Activated CD4-positive, alpha-beta T cell treated with anti-CD3 and anti-CD28 coated beads, Interleukin-2, amount 10 ng/mL, durations not matched to agents 7 days and 5 days (primary cell): Measurements from ENCODE around the gene NCS1. TPM values are rescaled to one million over a fixed set of nuclear protein-coding genes. Genes with fewer than 3 reads are reported as not detected.

Experiments used
- CTCF ChIA-PET: fragments of 350-600 bp; sonication (Branson Sonifier 250); formaldehyde crosslinking; loops from one replicate; lab custom pipeline; 2021; ENCODE audit warnings: antibody characterized with exemption; lab: Charles Lee
- POLR2A ChIA-PET: fragments of 350-600 bp; sonication (Branson Sonifier 250); formaldehyde crosslinking; loops from one replicate; lab custom pipeline; 2021; ENCODE audit warnings: antibody characterized with exemption; lab: Charles Lee
- DNase-seq: peaks from one replicate; pipeline ENCODE4 v3.0.0-alpha.2; 2020
- H3K27ac Mint-ChIP-seq: one replicate; pipeline ENCODE4 v1.8.0; 2021; ENCODE audit warnings: mild to moderate bottlenecking, moderate library complexity, mixed read lengths
- H3K27me3 Mint-ChIP-seq: one replicate; pipeline ENCODE4 v1.8.0; 2021; ENCODE audit warnings: mixed read lengths
- H3K36me3 Mint-ChIP-seq: one replicate; pipeline ENCODE4 v1.8.0; 2021; ENCODE audit warnings: low read depth, mixed read lengths
- H3K4me1 Mint-ChIP-seq: one replicate; pipeline ENCODE4 v1.8.0; 2021; ENCODE audit warnings: mixed read lengths
- H3K4me3 Mint-ChIP-seq: one replicate; pipeline ENCODE4 v1.8.0; 2021; ENCODE audit warnings: mild to moderate bottlenecking, moderate library complexity, mixed read lengths
- H3K9me3 Mint-ChIP-seq: one replicate; pipeline ENCODE4 v1.8.0; 2021; ENCODE audit warnings: mixed read lengths
- total RNA-seq, 2 experiments: library from RNA; stranded (reverse); gene quantifications; one replicate each; pipeline ENCODE4 v1.2.3, GENCODE V29; 2021

Gene NCS1
- total RNA-seq, 2 experiments from 2014 or later, result 1.0 to 1.2 TPM

DNA sequence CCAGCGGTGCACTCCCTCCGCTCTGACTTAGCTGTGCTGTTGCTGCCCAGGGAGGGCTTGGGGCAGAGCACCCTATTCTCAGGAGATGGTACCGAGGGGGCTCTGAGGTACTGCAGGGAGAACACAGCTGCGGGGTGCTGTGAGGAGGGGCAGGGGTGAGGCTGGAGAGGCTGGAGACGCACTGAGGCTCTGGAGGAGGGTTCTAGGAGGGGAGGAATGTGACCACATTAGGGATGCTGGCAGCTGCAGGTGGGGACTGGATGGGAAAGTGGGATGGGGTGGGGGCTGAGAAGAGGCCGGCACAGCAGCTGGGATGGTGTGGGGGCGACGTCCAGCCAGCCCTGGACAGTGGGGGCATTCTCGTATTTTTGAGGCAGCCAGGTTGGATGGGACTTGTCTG, 20.9 kb downstream of the NCS1 start:
- POLR2A ChIA-PET, result no interaction called here

DNA sequence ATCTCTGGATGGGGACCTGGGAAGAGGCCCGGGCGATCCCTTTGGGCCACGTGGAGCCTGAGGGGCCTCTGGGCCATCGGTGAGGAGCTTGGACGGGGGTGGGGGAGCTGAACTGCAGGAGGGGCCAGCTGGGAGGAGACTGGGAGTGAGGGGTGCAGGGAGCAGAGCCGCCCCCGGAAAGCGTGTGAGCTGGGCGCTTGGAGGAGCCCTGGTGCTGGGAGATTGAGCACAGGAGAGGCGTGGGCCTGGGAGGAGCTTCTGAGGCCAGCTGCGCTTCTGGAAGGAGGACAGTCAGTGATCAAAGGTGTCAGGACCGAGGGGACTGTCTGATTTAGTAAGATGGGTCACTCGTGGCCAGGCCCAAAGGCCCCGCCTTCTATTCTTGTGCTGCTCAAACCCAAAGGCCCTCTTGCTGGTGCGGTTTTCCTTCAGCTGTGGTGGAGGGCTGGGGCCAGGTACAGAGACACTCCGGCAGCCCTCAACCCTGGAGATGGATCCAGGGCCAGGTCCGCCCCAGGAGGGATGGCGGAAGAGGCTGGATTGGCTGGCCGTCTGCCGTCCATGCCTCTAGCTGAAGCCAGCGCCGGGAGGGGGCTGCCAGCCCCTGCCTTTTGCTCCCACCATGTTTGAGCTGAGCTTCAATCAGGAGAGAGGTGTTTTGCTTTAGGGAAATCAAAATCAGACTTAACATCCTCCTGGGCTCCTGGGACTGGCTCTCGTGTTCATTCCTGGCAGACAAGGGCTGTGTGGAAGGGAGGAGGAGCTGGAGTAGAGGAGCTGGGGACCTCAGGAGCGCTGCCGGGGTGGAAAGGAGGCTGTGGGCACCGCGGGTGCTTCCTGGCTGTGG, 21.6 kb downstream of the NCS1 start:
- no peak overlapping the region for H3K4me3 Mint-ChIP-seq
- CTCF ChIA-PET, result no interaction called here
- H3K27me3 Mint-ChIP-seq, result no peaks in the 10 kb centered on the region
- no peak for DNase-seq
- H3K36me3 Mint-ChIP-seq, result no peaks in the 10 kb centered on the region
- no peaks in the 10 kb centered on the region for H3K4me1 Mint-ChIP-seq
- no peak overlapping the region for H3K27ac Mint-ChIP-seq
- no peaks in the 10 kb centered on the region for H3K9me3 Mint-ChIP-seq
- POLR2A ChIA-PET, result no interaction called here

More for the DNA sequence above, 20.9 kb downstream of the NCS1 start:
- Mint-ChIP-seq H3K4me1 (no peaks in the 10 kb centered on the region), H3K4me3 (no peak overlapping the region), H3K9me3 (no peaks in the 10 kb centered on the region), H3K27ac (no peak overlapping the region), H3K27me3 (no peaks in the 10 kb centered on the region), H3K36me3 (no peaks in the 10 kb centered on the region)
- CTCF ChIA-PET, result no interaction called here
- DNase-seq, result no peak

DNA sequence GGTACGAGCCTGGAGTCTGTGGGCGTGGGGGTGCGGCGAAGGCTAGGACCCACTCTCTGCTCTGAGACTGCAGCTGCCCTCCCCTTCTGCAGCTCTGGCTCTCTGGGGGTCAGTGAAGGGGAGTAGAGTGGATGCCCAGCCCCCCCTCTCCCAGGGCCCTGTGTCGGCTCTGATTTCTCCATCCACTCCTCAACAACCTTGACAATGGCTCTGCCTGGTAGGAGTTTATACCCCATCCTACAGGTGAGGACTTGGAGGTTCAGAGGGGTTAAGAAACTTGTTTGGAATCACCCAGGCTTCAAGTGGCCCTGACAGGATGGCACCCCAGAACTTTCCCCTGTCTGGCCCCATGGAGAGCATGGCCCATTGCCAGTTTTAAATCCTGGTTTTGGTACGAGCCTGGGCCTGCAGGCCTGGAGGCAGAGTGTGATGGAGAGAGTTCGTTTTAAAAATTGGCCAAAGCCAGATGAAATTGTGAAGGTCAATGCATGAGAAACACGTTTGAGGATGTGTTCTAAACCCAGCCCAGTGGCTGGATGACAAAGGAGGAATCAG, 22.3 kb downstream of the NCS1 start:
- no peak for DNase-seq
- Mint-ChIP-seq H3K36me3 (no peaks in the 10 kb centered on the region), H3K9me3 (no peaks in the 10 kb centered on the region), H3K27ac (no peak overlapping the region), H3K4me1 (no peaks in the 10 kb centered on the region), H3K27me3 (no peaks in the 10 kb centered on the region), H3K4me3 (no peak overlapping the region)
- CTCF ChIA-PET, result no interaction called here
- POLR2A ChIA-PET, result no interaction called here

DNA sequence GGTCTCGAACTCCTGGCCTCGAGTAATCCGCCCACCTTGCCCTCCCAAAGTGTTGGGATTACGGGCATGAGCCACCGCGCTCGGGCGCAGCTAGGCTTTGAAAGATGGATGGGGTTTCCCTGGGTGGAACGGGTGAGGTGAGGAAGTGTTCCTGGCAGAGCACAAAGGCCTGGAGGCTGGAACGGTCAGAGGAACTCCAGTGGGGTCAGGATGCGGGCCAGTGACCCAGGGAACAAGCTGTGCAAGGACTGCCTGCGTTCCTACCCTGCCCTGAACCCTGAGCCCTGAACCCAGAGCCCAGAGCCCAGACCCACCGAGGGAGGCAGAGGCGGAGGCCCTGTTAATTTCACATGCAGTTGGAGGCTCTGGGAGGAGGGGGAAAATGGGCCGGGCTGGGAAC, 23.4 kb downstream of the NCS1 start:
- H3K27me3 Mint-ChIP-seq, result no peaks in the 10 kb centered on the region
- H3K27ac Mint-ChIP-seq, result no peak overlapping the region
- H3K4me1 Mint-ChIP-seq, result no peaks in the 10 kb centered on the region
- no peaks in the 10 kb centered on the region for H3K36me3 Mint-ChIP-seq
- ChIA-PET CTCF (no interaction called here), POLR2A (no interaction called here)
- H3K9me3 Mint-ChIP-seq, result no peaks in the 10 kb centered on the region
- no peak overlapping the region for H3K4me3 Mint-ChIP-seq
- no peak for DNase-seq

DNA sequence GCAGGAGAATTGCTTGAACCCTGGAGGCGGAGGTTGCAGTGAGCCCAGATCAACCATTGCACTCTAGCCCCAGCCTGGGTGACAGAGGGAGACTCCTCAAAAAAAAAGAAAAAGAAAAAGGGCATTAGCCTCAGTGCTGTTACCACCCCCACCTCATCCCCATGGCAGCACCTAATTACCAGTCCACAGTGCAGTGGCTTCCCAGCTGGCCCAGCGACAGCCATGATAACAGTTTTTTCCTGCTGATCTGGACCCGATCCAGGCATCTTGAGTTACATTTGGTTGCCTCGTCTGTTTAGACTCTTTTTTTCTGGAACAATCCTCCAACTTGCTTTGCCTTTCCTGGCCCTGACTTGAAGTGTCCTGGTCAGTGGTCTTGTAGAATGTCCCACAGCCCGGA, 24.4 kb downstream of the NCS1 start:
- Mint-ChIP-seq H3K4me1 (no peaks in the 10 kb centered on the region), H3K27ac (no peak overlapping the region), H3K4me3 (no peak overlapping the region), H3K36me3 (no peaks in the 10 kb centered on the region), H3K27me3 (no peaks in the 10 kb centered on the region), H3K9me3 (no peaks in the 10 kb centered on the region)
- no peak for DNase-seq
- CTCF ChIA-PET, result interaction anchor here (0.6 kb wide), 1 partner anchor 66 kb away, joined by 3 read pairs; no protein-coding TSS in a partner anchor
- POLR2A ChIA-PET, result no interaction called here

DNA sequence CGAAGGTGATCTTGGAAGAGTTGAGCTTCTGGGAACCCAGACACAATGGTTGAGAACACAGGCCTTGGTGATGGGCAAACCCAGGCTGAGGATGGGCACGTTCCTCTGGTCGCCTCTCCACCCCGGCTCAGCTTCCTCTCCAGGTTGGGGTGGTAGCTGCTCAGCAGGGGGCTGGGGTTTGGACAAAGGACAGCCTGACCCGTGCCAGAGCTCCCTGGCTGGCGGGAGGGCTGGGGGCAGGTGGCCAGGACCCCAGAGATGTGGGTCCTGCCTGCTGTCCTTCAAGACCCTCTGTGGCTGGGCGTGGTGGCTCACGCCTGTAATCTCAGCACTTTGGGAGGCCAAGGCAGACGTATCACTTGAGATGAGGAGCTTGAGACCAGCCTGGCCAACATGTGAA, 25.2 kb downstream of the NCS1 start:
- Mint-ChIP-seq H3K4me1 (no peaks in the 10 kb centered on the region), H3K36me3 (no peaks in the 10 kb centered on the region), H3K27ac (no peak overlapping the region), H3K4me3 (no peak overlapping the region), H3K9me3 (no peaks in the 10 kb centered on the region), H3K27me3 (no peaks in the 10 kb centered on the region)
- CTCF ChIA-PET, result interaction anchor here (0.7 kb wide), 1 partner anchor 38 kb away, joined by 3 read pairs; no protein-coding TSS in a partner anchor
- POLR2A ChIA-PET, result no interaction called here
- no peak for DNase-seq

DNA sequence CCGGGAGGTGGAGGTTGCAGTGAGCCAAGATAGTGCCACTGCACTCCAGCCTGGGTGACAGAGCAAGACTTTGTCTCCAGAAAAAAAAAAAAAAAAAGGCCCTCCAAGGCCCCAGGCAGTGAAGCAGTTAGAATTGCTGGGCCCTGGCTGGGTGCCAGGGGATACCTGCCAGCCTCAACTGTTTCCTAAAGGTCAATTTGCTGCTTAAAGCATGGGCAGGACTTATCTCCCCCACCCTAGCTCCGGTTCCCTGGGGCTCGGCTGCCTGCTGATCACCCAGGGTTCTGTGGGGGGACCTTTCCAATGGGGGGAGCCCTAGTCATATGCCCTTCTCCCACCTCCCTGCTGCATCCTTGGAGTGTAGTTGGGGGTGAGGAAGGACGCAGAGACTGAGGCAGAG, 25.7 kb downstream of the NCS1 start:
- no peaks in the 10 kb centered on the region for H3K9me3 Mint-ChIP-seq
- POLR2A ChIA-PET, result no interaction called here
- no peaks in the 10 kb centered on the region for H3K27me3 Mint-ChIP-seq

DNA sequence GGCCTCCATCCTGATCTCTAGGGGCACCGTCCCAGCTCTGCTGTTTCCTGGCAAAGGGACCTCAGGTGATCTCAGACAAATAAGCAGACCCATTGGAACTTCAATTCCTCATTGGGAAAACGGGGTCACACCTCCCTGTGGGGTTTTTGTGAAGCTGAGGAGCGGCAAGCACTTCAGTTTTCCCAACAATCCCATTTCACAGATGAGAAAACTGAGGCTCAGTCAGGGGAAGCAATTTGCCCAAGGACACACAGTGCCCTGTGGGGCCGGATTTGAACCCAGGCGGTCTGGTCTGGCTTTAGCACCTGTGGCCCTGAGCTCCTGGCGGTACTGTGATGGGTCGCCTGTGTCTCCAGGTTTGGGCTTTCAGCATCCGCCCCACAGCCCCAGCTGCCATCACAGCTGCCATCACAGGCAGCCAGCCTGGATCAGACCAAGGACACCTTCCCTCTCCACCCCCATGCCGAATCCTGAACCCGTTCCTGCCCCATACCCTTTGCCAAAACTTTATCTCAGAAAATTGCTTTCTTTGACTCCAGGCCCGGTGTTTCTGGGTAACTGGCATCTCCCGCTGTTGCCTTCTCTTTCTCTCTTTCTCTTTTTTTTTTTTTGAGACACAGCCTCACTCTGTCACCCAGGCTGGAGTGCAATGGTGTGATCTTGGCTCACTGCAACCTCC, 26.4 kb downstream of the NCS1 start:
- no peaks in the 10 kb centered on the region for H3K9me3 Mint-ChIP-seq
- H3K36me3 Mint-ChIP-seq, result no peaks in the 10 kb centered on the region
- DNase-seq, result no peak
- POLR2A ChIA-PET, result no interaction called here
- H3K27ac Mint-ChIP-seq, result no peak overlapping the region
- H3K4me1 Mint-ChIP-seq, result no peaks in the 10 kb centered on the region
- CTCF ChIA-PET, result no interaction called here
- H3K27me3 Mint-ChIP-seq, result no peaks in the 10 kb centered on the region
- no peak overlapping the region for H3K4me3 Mint-ChIP-seq

More for the DNA sequence above, 25.7 kb downstream of the NCS1 start:
- H3K4me3 Mint-ChIP-seq, result no peak overlapping the region
- CTCF ChIA-PET, result no interaction called here
- H3K36me3 Mint-ChIP-seq, result no peaks in the 10 kb centered on the region
- DNase-seq, result no peak
- H3K27ac Mint-ChIP-seq, result no peak overlapping the region
- no peaks in the 10 kb centered on the region for H3K4me1 Mint-ChIP-seq

DNA sequence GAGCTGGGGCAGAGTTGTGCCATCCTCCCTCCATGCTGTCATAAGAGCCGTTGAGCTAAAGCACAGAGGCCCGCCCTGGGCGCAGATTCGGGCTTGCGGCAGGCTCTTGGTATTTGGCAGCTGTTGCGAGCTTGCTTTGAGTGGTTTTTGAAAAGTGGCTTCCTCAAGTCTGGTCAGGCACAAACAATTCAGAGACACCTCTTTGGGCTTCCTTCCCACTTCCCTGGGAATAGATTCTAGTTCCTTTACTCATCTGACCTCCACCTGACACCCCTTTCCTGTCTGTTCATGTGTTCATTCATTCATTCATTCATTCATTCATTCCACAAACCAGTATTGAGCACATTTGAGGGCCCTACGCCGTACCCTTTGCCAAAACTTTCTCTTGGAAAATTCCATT, 27.4 kb downstream of the NCS1 start:
- Mint-ChIP-seq H3K27me3 (no peaks in the 10 kb centered on the region), H3K9me3 (no peaks in the 10 kb centered on the region), H3K4me3 (no peak overlapping the region), H3K27ac (no peak overlapping the region), H3K4me1 (no peaks in the 10 kb centered on the region), H3K36me3 (no peaks in the 10 kb centered on the region)
- no peak for DNase-seq
- CTCF ChIA-PET, result interaction anchor here (1.4 kb wide), 1 partner anchor 24 kb away, joined by 3 read pairs; no protein-coding TSS in a partner anchor
- POLR2A ChIA-PET, result no interaction called here

DNA sequence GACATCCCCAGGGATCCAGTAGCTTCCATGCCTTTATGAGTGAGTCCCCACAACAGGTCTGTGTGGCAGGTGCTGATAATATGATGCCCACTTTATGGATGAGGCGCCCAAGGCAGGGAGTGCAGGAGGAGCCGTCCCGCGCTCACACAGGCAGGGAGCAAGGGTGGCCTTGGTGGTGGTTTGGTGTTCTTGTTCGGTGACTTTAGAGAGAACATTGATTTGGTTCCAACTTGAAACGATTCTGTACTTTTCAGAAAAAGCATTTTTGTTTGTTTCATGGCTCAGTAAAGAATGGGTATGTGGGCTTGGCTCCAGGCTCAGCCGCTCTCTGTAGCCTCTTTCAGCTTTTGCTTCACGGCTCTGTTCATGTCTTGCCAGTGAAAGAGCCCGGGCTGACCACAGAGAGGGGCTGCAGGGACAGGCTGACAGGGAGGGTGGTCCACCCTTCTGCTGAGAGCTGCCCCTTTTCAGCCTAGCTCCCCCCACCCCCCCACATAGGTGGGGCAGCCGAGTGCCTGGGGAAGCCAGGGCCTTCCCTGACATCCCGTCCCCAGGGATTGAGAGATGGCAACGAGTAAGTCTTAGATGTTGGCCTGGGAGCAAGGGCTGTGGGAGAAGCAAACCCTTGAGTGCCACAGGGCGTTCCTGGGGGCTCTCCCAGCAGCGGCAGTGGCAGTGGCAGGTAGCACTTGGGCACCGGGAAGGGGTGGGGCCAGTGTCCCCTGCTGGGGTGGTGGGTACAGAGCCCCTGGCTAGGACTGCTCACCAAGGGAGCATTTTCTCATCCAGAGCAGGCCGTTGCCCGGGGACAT, 28.0 kb downstream of the NCS1 start:
- no peaks in the 10 kb centered on the region for H3K9me3 Mint-ChIP-seq
- H3K36me3 Mint-ChIP-seq, result no peaks in the 10 kb centered on the region
- ChIA-PET POLR2A (no interaction called here), CTCF (interaction anchor here (1.4 to 1.5 kb wide), 2 partner anchors 12 to 23 kb away, joined by 3 to 4 read pairs; no protein-coding TSS in a partner anchor)
- DNase-seq, result no peak
- H3K4me1 Mint-ChIP-seq, result no peaks in the 10 kb centered on the region
- H3K27me3 Mint-ChIP-seq, result no peaks in the 10 kb centered on the region
- H3K27ac Mint-ChIP-seq, result peak overlapping the region; percentile 50
- no peak overlapping the region for H3K4me3 Mint-ChIP-seq

DNA sequence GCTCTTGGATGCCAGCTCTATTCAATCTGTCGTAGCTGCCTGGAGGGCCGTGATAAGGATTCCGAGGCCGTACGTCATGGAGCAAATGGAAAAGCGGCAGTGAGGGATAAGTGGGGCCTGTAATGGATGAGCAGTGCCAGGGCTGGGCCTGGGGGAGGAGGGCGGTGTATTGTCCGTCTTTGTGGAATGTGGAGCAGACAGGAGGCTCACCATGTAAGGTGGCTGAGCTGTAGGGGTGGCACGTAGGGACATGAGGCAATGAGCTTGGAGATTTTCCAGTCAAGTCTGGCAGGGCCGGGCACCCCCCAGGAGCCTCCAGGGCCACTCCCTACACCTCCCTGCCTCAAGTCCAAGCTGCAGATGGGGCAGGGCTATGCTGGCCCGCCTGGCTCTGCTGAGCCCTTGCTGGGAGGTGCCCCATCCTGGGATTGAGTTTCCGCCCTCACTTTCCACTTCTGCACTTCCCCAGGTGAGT, 29.2 kb downstream of the NCS1 start:
- H3K4me1 Mint-ChIP-seq, result no peaks in the 10 kb centered on the region
- ChIA-PET CTCF (interaction anchor here (1.5 kb wide), 1 partner anchor 13 kb away, joined by 4 read pairs; no protein-coding TSS in a partner anchor), POLR2A (no interaction called here)
- no peaks in the 10 kb centered on the region for H3K27me3 Mint-ChIP-seq
- no peak for DNase-seq
- H3K9me3 Mint-ChIP-seq, result no peaks in the 10 kb centered on the region
- no peak overlapping the region for H3K4me3 Mint-ChIP-seq
- H3K36me3 Mint-ChIP-seq, result no peaks in the 10 kb centered on the region
- H3K27ac Mint-ChIP-seq, result no peak overlapping the region

DNA sequence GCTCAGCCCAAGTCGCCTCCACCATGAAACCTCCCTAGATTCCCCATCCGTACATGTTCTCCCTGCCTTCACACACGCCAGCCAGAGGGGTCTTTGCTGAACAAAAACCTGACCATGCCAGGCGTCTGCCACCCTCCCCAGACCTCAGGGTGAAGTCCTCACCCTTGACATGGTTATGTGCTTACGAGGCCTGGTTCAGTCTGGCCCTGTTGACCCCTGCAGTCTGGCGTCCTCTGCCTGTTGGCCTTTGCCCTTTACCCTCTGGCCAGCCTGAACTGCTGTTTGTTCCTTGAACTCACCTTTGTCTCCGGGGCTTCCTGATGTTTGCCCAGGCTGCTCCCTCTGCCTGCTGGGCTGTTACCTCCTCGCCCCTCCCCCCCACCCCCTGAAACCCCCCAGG, 29.8 kb downstream of the NCS1 start:
- ChIA-PET POLR2A (no interaction called here), CTCF (interaction anchor here (0.6 kb wide), 1 partner anchor 10 kb away, joined by 3 read pairs; no protein-coding TSS in a partner anchor)

More for the DNA sequence above, 29.8 kb downstream of the NCS1 start:
- DNase-seq, result no peak
- no peaks in the 10 kb centered on the region for H3K9me3 Mint-ChIP-seq
- H3K27ac Mint-ChIP-seq, result no peak overlapping the region
- H3K4me3 Mint-ChIP-seq, result no peak overlapping the region
- H3K27me3 Mint-ChIP-seq, result no peaks in the 10 kb centered on the region
- no peaks in the 10 kb centered on the region for H3K4me1 Mint-ChIP-seq
- no peaks in the 10 kb centered on the region for H3K36me3 Mint-ChIP-seq
